WTC11 (cell line): Measurements from ENCODE around the gene KLHL25. TPM values are rescaled to one million over a fixed set of nuclear protein-coding genes. Genes with fewer than 3 reads are reported as not detected.
A peak's percentile ranks its signal among the peaks of the same experiment; 100 is the strongest.

ENCODE experiments used
- ATAC-seq: fragments of 200-7000 bp; cut with Tn5 transposase; 2 replicates; pipeline ENCODE4 v1.10.0; 2021; ENCODE audit warnings: mild to moderate bottlenecking, moderate library complexity
- CTCF ChIA-PET: fragments of 300-600 bp; sonication (Branson Sonifier 250); formaldehyde crosslinking; loops from one replicate; lab custom pipeline; 2021; ENCODE audit warnings: antibody characterized with exemption; lab: Charles Lee
- POLR2A ChIA-PET: fragments of 350-600 bp; sonication (Branson Sonifier 250); formaldehyde crosslinking; loops from one replicate; lab custom pipeline; 2021; ENCODE audit warnings: antibody characterized with exemption; lab: Charles Lee
- DNase-seq: peaks from one replicate; pipeline ENCODE4 v3.0.0; 2021; ENCODE audit warnings: low spot score
- H3K27ac Mint-ChIP-seq: 2 replicates; pipeline ENCODE4 v1.8.0; 2021; ENCODE audit warnings: mixed read lengths
- H3K27me3 Mint-ChIP-seq: 2 replicates; pipeline ENCODE4 v1.8.0; 2021; ENCODE audit warnings: low read depth, mild to moderate bottlenecking, moderate library complexity, mixed read lengths
- H3K36me3 Mint-ChIP-seq: 2 replicates; pipeline ENCODE4 v1.8.0; 2021; ENCODE audit warnings: mixed read lengths
- H3K4me1 Mint-ChIP-seq: 2 replicates; pipeline ENCODE4 v1.8.0; 2022; ENCODE audit warnings: mixed read lengths
- H3K4me3 Mint-ChIP-seq: 2 replicates; pipeline ENCODE4 v1.8.0; 2021; ENCODE audit warnings: mild to moderate bottlenecking, moderate library complexity, mixed read lengths
- H3K9me3 Mint-ChIP-seq: 2 replicates; pipeline ENCODE4 v1.8.0; 2021; ENCODE audit warnings: mixed read lengths
- ATF2 ChIP-seq: sonication (generic); formaldehyde crosslinking; IDR thresholded peaks from 2 replicates; pipeline ENCODE4 v1.8.1; 2022; ENCODE audit warnings: low read depth, missing genetic modification reagents, borderline replicate concordance
- CBFB ChIP-seq: sonication (generic); formaldehyde crosslinking; IDR thresholded peaks from 2 replicates; pipeline ENCODE4 v1.8.1; 2022; ENCODE audit warnings: mild to moderate bottlenecking, low read depth, missing genetic modification reagents
- HMGA2 ChIP-seq: fragments of 250-450 bp; sonication (Bioruptor Pico); IDR thresholded peaks from 2 replicates; pipeline ENCODE4 v1.4.0; 2021; ENCODE audit warnings: mild to moderate bottlenecking, moderate library complexity
- MXD4 ChIP-seq: fragments of 250-450 bp; sonication (Bioruptor Pico); IDR thresholded peaks from 2 replicates; pipeline ENCODE4 v1.8.0; 2021; ENCODE audit warnings: mild to moderate bottlenecking, moderate library complexity, borderline replicate concordance
- RELA ChIP-seq: sonication (generic); formaldehyde crosslinking; IDR thresholded peaks from 2 replicates; pipeline ENCODE4 v1.8.1; 2022; ENCODE audit warnings: missing genetic modification reagents, mild to moderate bottlenecking, borderline replicate concordance
- RORB ChIP-seq: fragments of 250-450 bp; sonication (Bioruptor Pico); IDR thresholded peaks from 2 replicates; pipeline ENCODE4 v1.9.0; 2021; ENCODE audit warnings: mild to moderate bottlenecking
- SOX15 ChIP-seq: fragments of 250-450 bp; sonication (Bioruptor Pico); IDR thresholded peaks from 2 replicates; pipeline ENCODE4 v1.9.0; 2021; ENCODE audit warnings: mild to moderate bottlenecking
- SP1 ChIP-seq: sonication (generic); formaldehyde crosslinking; conservative IDR thresholded peaks from 2 replicates; pipeline ENCODE4 v1.8.1; 2022; ENCODE audit warnings: missing genetic modification reagents
- ZBTB43 ChIP-seq: sonication (generic); formaldehyde crosslinking; IDR thresholded peaks from 2 replicates; pipeline ENCODE4 v1.8.1; 2023; ENCODE audit warnings: mild to moderate bottlenecking, missing genetic modification reagents
- ZNF121 ChIP-seq: sonication (generic); formaldehyde crosslinking; IDR thresholded peaks from 2 replicates; pipeline ENCODE4 v1.8.0; 2023; ENCODE audit warnings: missing genetic modification reagents
- ZNF396 ChIP-seq: fragments of 250-450 bp; sonication (Bioruptor Pico); IDR thresholded peaks from 2 replicates; pipeline ENCODE4 v1.8.0; 2021; ENCODE audit warnings: mild to moderate bottlenecking, moderate library complexity, borderline replicate concordance
- total RNA-seq: library from RNA; stranded (reverse); gene quantifications from 3 replicates; pipeline ENCODE4 v1.2.3, GENCODE V29; 2021
- TF ChIP-seq, protein P1 (sequence below): sonication (generic); formaldehyde crosslinking; IDR thresholded peaks from 2 replicates; pipeline ENCODE4 v1.8.1; 2023; ENCODE audit warnings: mild to moderate bottlenecking, moderate library complexity, missing genetic modification reagents
- TF ChIP-seq, protein P2 (sequence below): fragments of 250-450 bp; sonication (Bioruptor Pico); conservative IDR thresholded peaks from 2 replicates; pipeline ENCODE4 v1.9.0; 2021; ENCODE audit warnings: mild to moderate bottlenecking
- TF ChIP-seq, protein P3 (sequence below): sonication (generic); formaldehyde crosslinking; IDR thresholded peaks from 2 replicates; pipeline ENCODE4 v1.8.1; 2023; ENCODE audit warnings: mild to moderate bottlenecking, missing genetic modification reagents
- TF ChIP-seq, protein P4 (sequence below): sonication (generic); formaldehyde crosslinking; IDR thresholded peaks from 2 replicates; pipeline ENCODE4 v1.8.1; 2022; ENCODE audit warnings: mild to moderate bottlenecking, moderate library complexity, missing genetic modification reagents

KLHL25 gene
- total RNA-seq, 1 experiment from 2014 or later = 14.1 TPM

DNA sequence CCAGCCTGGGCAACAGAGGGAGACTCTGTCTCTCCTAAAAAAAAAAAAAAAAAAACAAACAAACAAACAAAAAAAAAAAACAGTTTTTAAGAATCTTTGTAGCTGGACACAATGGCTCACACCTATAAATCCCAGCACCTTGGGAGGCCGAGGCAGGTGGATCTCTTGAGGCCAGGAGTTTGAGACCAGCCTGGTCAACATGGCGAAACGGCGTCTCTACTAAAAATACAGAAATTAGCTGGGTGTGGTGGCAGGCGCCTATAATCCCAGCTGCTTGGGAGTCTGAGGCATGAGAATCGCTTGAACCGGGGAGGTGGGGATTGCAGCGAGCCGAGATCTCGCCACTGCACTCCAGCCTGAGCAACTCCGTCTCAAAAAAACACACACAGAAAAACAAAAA lies 53.1 kb downstream of the KLHL25 start:
- CTCF ChIA-PET = interaction anchor here (0.9 to 3.8 kb wide), 6 partner anchors 8 to 445 kb away, joined by 3 to 21 read pairs (median 10); no protein-coding TSS in a partner anchor
- TF ChIP-seq ZNF396 = no peak
- TF ChIP-seq, protein P1, sequence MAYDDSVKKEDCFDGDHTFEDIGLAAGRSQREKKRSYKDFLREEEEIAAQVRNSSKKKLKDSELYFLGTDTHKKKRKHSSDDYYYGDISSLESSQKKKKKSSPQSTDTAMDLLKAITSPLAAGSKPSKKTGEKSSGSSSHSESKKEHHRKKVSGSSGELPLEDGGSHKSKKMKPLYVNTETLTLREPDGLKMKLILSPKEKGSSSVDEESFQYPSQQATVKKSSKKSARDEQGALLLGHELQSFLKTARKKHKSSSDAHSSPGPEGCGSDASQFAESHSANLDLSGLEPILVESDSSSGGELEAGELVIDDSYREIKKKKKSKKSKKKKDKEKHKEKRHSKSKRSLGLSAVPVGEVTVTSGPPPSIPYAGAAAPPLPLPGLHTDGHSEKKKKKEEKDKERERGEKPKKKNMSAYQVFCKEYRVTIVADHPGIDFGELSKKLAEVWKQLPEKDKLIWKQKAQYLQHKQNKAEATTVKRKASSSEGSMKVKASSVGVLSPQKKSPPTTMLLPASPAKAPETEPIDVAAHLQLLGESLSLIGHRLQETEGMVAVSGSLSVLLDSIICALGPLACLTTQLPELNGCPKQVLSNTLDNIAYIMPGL (CRISPR knock-in tag) = no peak
- TF ChIP-seq MXD4 (CRISPR knock-in tag) = no peak
- TF ChIP-seq, protein P2, sequence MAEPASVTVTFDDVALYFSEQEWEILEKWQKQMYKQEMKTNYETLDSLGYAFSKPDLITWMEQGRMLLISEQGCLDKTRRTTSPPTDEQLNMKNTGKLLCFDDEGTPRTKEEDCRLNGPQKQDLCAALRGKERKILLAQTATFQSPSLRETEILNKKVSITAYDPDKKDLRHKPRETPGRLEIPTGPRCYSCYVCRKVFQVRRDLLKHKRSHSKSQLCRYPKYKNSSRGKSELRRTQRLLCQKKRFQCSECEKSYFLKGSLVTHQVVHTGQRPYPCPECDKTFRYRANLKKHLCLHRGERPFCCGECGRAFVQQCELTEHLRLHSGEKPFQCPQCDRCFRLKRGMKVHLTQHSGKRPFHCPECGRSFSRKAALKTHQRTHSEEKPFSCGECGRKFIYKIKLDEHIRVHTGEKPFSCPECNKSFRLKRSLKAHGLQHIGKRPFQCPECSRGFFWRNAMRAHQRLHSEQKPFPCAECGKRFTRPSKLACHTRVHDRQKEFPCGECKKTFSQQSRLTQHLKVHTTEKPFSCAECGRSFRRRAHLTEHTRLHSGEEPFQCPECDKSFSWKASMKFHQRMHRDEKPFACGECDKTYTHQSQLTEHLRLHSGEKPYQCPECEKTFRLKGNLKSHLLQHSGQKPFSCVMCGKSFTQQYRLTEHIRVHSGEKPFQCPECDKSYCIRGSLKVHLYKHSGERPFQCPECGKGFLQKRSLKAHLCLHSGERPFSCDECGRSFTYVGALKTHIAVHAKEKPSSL (CRISPR knock-in tag) = no peak
- TF ChIP-seq, protein P3, sequence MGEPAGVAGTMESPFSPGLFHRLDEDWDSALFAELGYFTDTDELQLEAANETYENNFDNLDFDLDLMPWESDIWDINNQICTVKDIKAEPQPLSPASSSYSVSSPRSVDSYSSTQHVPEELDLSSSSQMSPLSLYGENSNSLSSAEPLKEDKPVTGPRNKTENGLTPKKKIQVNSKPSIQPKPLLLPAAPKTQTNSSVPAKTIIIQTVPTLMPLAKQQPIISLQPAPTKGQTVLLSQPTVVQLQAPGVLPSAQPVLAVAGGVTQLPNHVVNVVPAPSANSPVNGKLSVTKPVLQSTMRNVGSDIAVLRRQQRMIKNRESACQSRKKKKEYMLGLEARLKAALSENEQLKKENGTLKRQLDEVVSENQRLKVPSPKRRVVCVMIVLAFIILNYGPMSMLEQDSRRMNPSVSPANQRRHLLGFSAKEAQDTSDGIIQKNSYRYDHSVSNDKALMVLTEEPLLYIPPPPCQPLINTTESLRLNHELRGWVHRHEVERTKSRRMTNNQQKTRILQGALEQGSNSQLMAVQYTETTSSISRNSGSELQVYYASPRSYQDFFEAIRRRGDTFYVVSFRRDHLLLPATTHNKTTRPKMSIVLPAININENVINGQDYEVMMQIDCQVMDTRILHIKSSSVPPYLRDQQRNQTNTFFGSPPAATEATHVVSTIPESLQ (CRISPR knock-in tag) = no peak
- no peak for TF ChIP-seq ZBTB43 (CRISPR knock-in tag)
- TF ChIP-seq SP1 (CRISPR knock-in tag) = no peak
- TF ChIP-seq HMGA2 (CRISPR knock-in tag) = no peak
- TF ChIP-seq RORB (CRISPR knock-in tag) = no peak
- TF ChIP-seq, all 79 proteins: peak for 0
- ATAC-seq (no peak), DNase-seq (no peak)
- peaks cover 12% of the 10 kb centered on the region for H3K4me1 Mint-ChIP-seq
- POLR2A ChIA-PET = interaction anchor here (0.6 to 2.8 kb wide), 3 partner anchors 11 to 266 kb away, joined by 3 to 12 read pairs (median 6); no protein-coding TSS in a partner anchor
- H3K36me3 Mint-ChIP-seq = peaks cover 62% of the 10 kb centered on the region
- H3K27ac Mint-ChIP-seq = no peak overlapping the region
- H3K9me3 Mint-ChIP-seq = no peaks in the 10 kb centered on the region
- no peaks in the 10 kb centered on the region for H3K27me3 Mint-ChIP-seq
- no peak overlapping the region for H3K4me3 Mint-ChIP-seq

- peaks cover 62% of the 10 kb centered on the region for H3K36me3 Mint-ChIP-seq
Observed at GRCh38 chr15:85741021-85741421, 53.7 kb downstream of the KLHL25 start.

DNA sequence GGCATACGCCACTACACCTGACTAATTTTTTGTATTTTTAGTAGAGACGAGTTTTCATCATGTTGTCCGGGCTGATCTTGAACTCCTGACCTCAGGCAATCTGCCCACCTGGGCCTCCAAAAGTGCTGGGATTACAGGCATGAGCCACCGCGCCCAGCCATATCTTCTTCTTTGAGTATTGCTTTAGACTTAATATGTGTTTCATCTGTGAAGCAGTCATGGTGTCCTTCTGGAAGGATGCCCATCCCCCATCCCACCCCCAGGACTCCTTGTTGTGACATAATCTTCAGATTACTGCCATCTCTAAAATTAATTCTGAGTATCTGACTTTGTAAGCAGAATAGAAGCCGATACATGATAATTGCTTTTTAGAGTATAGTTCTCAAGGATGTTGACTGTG lies 57.7 kb downstream of the KLHL25 start:
- Mint-ChIP-seq H3K36me3 (peaks cover 76% of the 10 kb centered on the region), H3K27ac (no peak overlapping the region), H3K9me3 (peaks cover 20% of the 10 kb centered on the region), H3K4me1 (peaks cover 3% of the 10 kb centered on the region; the same call in 1 of the 2 replicates), H3K4me3 (no peak overlapping the region), H3K27me3 (peaks cover 2% of the 10 kb centered on the region)
- ChIA-PET CTCF (interaction anchor here (1.2 kb wide), 1 partner anchor 103 kb away, joined by 3 read pairs; no protein-coding TSS in a partner anchor), POLR2A (no interaction called here)
- ATAC-seq (no peak), DNase-seq (no peak)
- TF ChIP-seq RELA (CRISPR knock-in tag) = no peak
- no peak for TF ChIP-seq ATF2 (CRISPR knock-in tag)
- no peak for TF ChIP-seq SOX15 (CRISPR knock-in tag)

More at GRCh38 chr15:85741021-85741421, 53.7 kb downstream of the KLHL25 start:
- TF ChIP-seq CBFB (CRISPR knock-in tag) (no peak), ZNF121 (CRISPR knock-in tag) (peak; percentile 28; the same call in 1 of the 2 replicates)
- TF ChIP-seq, protein P4, sequence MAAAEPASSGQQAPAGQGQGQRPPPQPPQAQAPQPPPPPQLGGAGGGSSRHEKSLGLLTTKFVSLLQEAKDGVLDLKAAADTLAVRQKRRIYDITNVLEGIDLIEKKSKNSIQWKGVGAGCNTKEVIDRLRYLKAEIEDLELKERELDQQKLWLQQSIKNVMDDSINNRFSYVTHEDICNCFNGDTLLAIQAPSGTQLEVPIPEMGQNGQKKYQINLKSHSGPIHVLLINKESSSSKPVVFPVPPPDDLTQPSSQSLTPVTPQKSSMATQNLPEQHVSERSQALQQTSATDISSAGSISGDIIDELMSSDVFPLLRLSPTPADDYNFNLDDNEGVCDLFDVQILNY (CRISPR knock-in tag) = no peak
- DNase-seq = no peak
- POLR2A ChIA-PET = interaction anchor here (1.4 to 2.8 kb wide), 2 partner anchors 11 to 48 kb away, joined by 6 to 12 read pairs; no protein-coding TSS in a partner anchor
- CTCF ChIA-PET = interaction anchor here (0.9 to 3.8 kb wide), 6 partner anchors 9 to 444 kb away, joined by 3 to 21 read pairs (median 10); no protein-coding TSS in a partner anchor
- ATAC-seq = peak; percentile 49
- Mint-ChIP-seq H3K27ac (no peak overlapping the region; the same call in 1 of the 2 replicates), H3K4me3 (no peak overlapping the region), H3K4me1 (peaks cover 9% of the 10 kb centered on the region), H3K27me3 (no peaks in the 10 kb centered on the region), H3K9me3 (no peaks in the 10 kb centered on the region)
